Thoracic aorta (tissue), 2 donors: Measurements from ENCODE around the gene SUMF2. TPM values are rescaled to one million over a fixed set of nuclear protein-coding genes. Genes with fewer than 3 reads are reported as not detected.
"Not testable (repeated sequence)": the region's sequence is repeated elsewhere in the genome, so short reads cannot be mapped to it uniquely, and the experiment has no call there.

Experiments
- ATAC-seq: fragments of 150-250 bp; one replicate; pipeline ENCODE4 v1.8.0; 2017; ENCODE audit warnings: low read depth; ENCODE audit not compliant: insufficient number of reproducible peaks, low FRiP score
- DNase-seq: peaks from one replicate; pipeline ENCODE4 v3.0.0-alpha.2; 2020; ENCODE audit warnings: low spot score
- H3K27ac ChIP-seq, 2 donors: fragments of 200-600 bp; sonication (generic); 1 replicate in 1 of 2; 2 replicates in 1 of 2; pipeline ENCODE4 v1.5.1; 2016; ENCODE audit warnings: mild to moderate bottlenecking in 2 of 2, moderate library complexity in 2 of 2
- H3K27me3 ChIP-seq: fragments of 200-600 bp; sonication (generic); replicated peaks from 2 replicates; pipeline ENCODE4 v1.6.0; 2016; ENCODE audit warnings: mild to moderate bottlenecking; ENCODE audit not compliant: insufficient read depth
- H3K36me3 ChIP-seq: fragments of 200-600 bp; sonication (generic); one replicate; pipeline ENCODE4 v1.5.1; 2016
- H3K4me1 ChIP-seq, 2 donors: fragments of 200-600 bp; sonication (generic); 1 replicate in 1 of 2; 2 replicates in 1 of 2; pipeline versions ENCODE4 v1.5.1 to v1.6.0; 2016; ENCODE audit warnings: low read depth in 2 of 2, mild to moderate bottlenecking in 1 of 2; ENCODE audit not compliant: control insufficient read depth in 1 of 2
- H3K4me3 ChIP-seq: fragments of 200-600 bp; sonication (generic); 2 replicates; pipeline ENCODE4 v1.5.1; 2016; ENCODE audit warnings: mild to moderate bottlenecking
- H3K9me3 ChIP-seq: fragments of 200-600 bp; sonication (generic); 2 replicates; pipeline ENCODE4 v1.5.1; 2016
- CTCF ChIP-seq: fragments of 200-600 bp; sonication (generic); IDR thresholded peaks from one replicate; pipeline ENCODE4 v1.5.1; 2019; ENCODE audit warnings: antibody characterized with exemption
- total RNA-seq, 2 donors: library from RNA; depleted of rRNA; stranded (reverse); fragments of >200 nt; gene quantifications; one replicate each; pipeline versions ENCODE4 v1.1.0 to v1.2.3, GENCODE V29; 2016

The SUMF2 gene
- total RNA-seq, 2 donors from 2014 or later, result 102 to 151 TPM

GRCh38 chr7:56092789-56093531 lies 28.9 kb downstream of the SUMF2 start, which contains the start of gene PHKG1:
PHKG1 (minus strand) TSS chr7:56092952; CDS start chr7:56088941, 4,011 bp downstream.
- Histone ChIP-seq H3K36me3 (no peaks in the 10 kb centered on the region), H3K9me3 (no peaks in the 10 kb centered on the region), H3K4me3 (peak within 1 kb of the TSS; percentile 60), H3K27ac (peak within 1 kb of the TSS; percentile 91 to 94), H3K27me3 (no peaks in the 10 kb centered on the region), H3K4me1 (peaks cover 9 to 43% of the 10 kb centered on the region in 2 donors)
- peak; percentile 75 for TF ChIP-seq CTCF
- ATAC-seq (peak; percentile 83), DNase-seq (peak; percentile 41)

GRCh38 chr7:56097700-56098099 lies 33.6 kb downstream of the SUMF2 start:
- Histone ChIP-seq H3K27me3 (no peaks in the 10 kb centered on the region), H3K36me3 (peaks cover 32% of the 10 kb centered on the region), H3K9me3 (no peaks in the 10 kb centered on the region), H3K27ac (no peak overlapping the region), H3K4me3 (no peak overlapping the region), H3K4me1 (peaks cover 5 to 26% of the 10 kb centered on the region in 2 donors)
- no peak for TF ChIP-seq CTCF
- no peak for ATAC-seq
- no peak for DNase-seq

GRCh38 chr7:56098187-56099008 lies 34.3 kb downstream of the SUMF2 start:
- H3K27ac ChIP-seq, H3K9me3 ChIP-seq, DNase-seq, H3K27me3 ChIP-seq, ATAC-seq, H3K4me3 ChIP-seq: not testable (repeated sequence)
- Histone ChIP-seq H3K36me3 (peaks cover 37% of the 10 kb centered on the region), H3K4me1 (peaks cover 1 to 21% of the 10 kb centered on the region in 2 donors)

GRCh38 chr7:56099653-56100052 lies 35.6 kb downstream of the SUMF2 start:
- Histone ChIP-seq H3K27me3 (no peaks in the 10 kb centered on the region), H3K27ac (no peak overlapping the region), H3K4me1 (peaks cover 1 to 29% of the 10 kb centered on the region in 2 donors), H3K9me3 (no peaks in the 10 kb centered on the region), H3K4me3 (no peak overlapping the region), H3K36me3 (peaks cover 46% of the 10 kb centered on the region)
- DNase-seq (no peak), ATAC-seq (no peak)
- TF ChIP-seq CTCF, result no peak

GRCh38 chr7:56104138-56104537 lies 40.1 kb downstream of the SUMF2 start:
- not testable (repeated sequence) for H3K9me3 ChIP-seq, H3K4me3 ChIP-seq, DNase-seq, H3K27me3 ChIP-seq, ATAC-seq, H3K27ac ChIP-seq
- H3K4me1 ChIP-seq, result peaks cover 16 to 27% of the 10 kb centered on the region in 2 donors
- H3K36me3 ChIP-seq, result peaks cover 46% of the 10 kb centered on the region

- peak overlapping the region; percentile 88 to 94 for H3K27ac ChIP-seq
- H3K36me3 ChIP-seq, result peaks cover 36% of the 10 kb centered on the region
- H3K27me3 ChIP-seq, result no peaks in the 10 kb centered on the region
- peaks cover 16 to 27% of the 10 kb centered on the region in 2 donors for H3K4me1 ChIP-seq
- H3K9me3 ChIP-seq, result no peaks in the 10 kb centered on the region
- peak overlapping the region; percentile 93 for H3K4me3 ChIP-seq
- ATAC-seq (no peak), DNase-seq (no peak)
- TF ChIP-seq CTCF, result no peak
Measured at GRCh38 chr7:56105508-56105907, 41.4 kb downstream of the SUMF2 start.
